ENCODE results near the gene ARHGEF28. TPM values are rescaled to one million over a fixed set of nuclear protein-coding genes. Genes with fewer than 3 reads are reported as not detected.

ARHGEF28 gene
- total RNA-seq, 1 donor from 2014 or later: 44.9 TPM

DNA sequence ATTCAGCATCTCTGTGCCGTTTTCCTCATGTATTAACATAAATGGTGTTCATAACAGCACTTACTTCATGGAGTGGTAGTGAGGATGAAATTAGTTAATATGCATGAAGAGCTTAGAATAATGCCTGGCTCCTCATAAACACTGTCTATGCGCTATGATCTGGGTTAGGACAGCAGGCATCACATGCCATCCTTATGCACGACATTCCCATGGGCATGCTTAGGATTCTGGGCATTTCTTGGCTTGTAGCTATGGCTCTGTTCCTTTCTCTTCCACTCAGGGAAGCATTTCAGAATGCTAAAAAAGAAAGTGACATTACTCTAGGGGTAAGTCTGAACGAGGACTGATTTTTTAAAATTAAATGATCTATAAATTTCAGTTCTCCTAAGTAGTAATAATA, 349.8 kb downstream of the ARHGEF28 start:
- H3K4me3 Mint-ChIP-seq (ENCODE audit: unreplicated experiment): no peak overlapping the region
- no peaks in the 10 kb centered on the region for H3K36me3 Mint-ChIP-seq (ENCODE audit: unreplicated experiment)
- no peak for DNase-seq (ENCODE audit: extremely low spot score, unreplicated experiment)
- H3K27me3 Mint-ChIP-seq (ENCODE audit: unreplicated experiment): no peaks in the 10 kb centered on the region
- TF ChIP-seq, protein P1, sequence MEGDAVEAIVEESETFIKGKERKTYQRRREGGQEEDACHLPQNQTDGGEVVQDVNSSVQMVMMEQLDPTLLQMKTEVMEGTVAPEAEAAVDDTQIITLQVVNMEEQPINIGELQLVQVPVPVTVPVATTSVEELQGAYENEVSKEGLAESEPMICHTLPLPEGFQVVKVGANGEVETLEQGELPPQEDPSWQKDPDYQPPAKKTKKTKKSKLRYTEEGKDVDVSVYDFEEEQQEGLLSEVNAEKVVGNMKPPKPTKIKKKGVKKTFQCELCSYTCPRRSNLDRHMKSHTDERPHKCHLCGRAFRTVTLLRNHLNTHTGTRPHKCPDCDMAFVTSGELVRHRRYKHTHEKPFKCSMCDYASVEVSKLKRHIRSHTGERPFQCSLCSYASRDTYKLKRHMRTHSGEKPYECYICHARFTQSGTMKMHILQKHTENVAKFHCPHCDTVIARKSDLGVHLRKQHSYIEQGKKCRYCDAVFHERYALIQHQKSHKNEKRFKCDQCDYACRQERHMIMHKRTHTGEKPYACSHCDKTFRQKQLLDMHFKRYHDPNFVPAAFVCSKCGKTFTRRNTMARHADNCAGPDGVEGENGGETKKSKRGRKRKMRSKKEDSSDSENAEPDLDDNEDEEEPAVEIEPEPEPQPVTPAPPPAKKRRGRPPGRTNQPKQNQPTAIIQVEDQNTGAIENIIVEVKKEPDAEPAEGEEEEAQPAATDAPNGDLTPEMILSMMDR (IDR thresholded peaks at IDR 0.05): no peak
- no peak overlapping the region for H3K27ac Mint-ChIP-seq (ENCODE audit: unreplicated experiment)
- H3K4me1 Mint-ChIP-seq (ENCODE audit: unreplicated experiment): no peaks in the 10 kb centered on the region
- H3K9me3 Mint-ChIP-seq (ENCODE audit: unreplicated experiment): no peaks in the 10 kb centered on the region

DNA sequence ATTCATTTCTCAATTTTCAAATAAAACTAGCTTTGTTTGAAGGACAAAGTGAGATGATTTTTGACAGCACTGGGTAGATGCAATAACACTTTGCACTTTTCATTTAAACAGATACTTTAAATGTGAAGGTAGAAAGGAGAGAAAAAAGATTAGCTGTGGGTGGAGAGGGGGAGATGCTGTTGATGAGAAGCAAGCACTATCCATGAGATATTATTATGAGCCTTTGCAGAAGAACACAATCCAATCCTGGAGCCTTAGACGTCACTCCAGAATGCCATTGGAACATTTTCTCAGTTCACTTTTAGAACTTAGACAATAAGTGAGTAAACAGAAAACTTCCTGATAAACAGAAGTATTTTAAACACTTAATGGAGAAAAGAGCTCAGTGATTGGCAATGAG, 351.1 kb downstream of the ARHGEF28 start:
- Mint-ChIP-seq H3K9me3 (ENCODE audit: unreplicated experiment) (no peaks in the 10 kb centered on the region), H3K27ac (ENCODE audit: unreplicated experiment) (no peak overlapping the region), H3K4me3 (ENCODE audit: unreplicated experiment) (no peak overlapping the region), H3K4me1 (ENCODE audit: unreplicated experiment) (no peaks in the 10 kb centered on the region), H3K27me3 (ENCODE audit: unreplicated experiment) (no peaks in the 10 kb centered on the region), H3K36me3 (ENCODE audit: unreplicated experiment) (no peaks in the 10 kb centered on the region)
- TF ChIP-seq, protein P1 (IDR thresholded peaks at IDR 0.05): no peak
- no peak for DNase-seq (ENCODE audit: extremely low spot score, unreplicated experiment)

DNA sequence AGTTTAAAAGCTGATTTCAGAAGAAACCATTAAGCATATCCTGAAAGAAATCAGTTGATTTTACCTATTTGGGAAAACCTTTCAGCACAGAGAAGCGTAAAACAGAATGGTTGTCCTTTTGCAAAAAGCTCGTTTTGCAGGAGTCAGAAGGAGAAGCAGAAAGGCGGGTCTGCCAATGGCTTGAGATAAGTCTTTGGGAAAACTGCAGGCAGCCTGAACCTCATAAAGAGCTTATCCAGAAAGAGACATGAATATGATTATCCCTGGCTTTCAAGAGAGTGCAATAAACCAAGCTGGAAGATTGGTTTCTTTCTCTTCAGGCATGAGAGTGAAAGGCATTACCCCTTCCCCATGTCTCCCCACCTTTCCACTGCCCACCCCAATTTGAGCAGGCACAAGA, 353.3 kb downstream of the ARHGEF28 start:
- no peak overlapping the region for H3K4me3 Mint-ChIP-seq (ENCODE audit: unreplicated experiment)
- no peaks in the 10 kb centered on the region for H3K9me3 Mint-ChIP-seq (ENCODE audit: unreplicated experiment)
- no peaks in the 10 kb centered on the region for H3K27me3 Mint-ChIP-seq (ENCODE audit: unreplicated experiment)
- TF ChIP-seq, protein P1 (IDR thresholded peaks at IDR 0.05): no peak
- DNase-seq (ENCODE audit: extremely low spot score, unreplicated experiment): no peak
- no peaks in the 10 kb centered on the region for H3K4me1 Mint-ChIP-seq (ENCODE audit: unreplicated experiment)
- H3K36me3 Mint-ChIP-seq (ENCODE audit: unreplicated experiment): no peaks in the 10 kb centered on the region
- no peak overlapping the region for H3K27ac Mint-ChIP-seq (ENCODE audit: unreplicated experiment)

DNA sequence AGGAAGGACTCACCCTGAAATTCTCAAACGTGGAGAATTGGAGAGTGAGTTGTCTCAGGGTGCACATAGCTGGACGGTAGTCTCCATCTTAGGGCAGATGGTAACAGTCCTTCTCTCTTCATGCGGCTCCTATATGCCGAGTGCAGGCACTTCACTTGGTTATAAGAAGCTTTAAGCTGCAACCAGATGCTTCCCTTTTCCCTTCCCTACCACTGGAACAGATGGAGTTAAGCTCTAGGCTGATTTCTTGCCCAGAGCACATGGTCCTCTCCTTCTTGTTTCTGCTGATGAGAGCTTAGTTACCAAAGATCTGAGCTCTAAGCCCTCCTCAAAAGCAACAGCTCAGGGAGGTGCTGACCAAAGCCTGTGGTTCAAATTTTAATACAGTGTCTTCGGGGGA, 355.7 kb downstream of the ARHGEF28 start:
- DNase-seq (ENCODE audit: extremely low spot score, unreplicated experiment): no peak
- Mint-ChIP-seq H3K27me3 (ENCODE audit: unreplicated experiment) (no peaks in the 10 kb centered on the region), H3K9me3 (ENCODE audit: unreplicated experiment) (no peaks in the 10 kb centered on the region), H3K27ac (ENCODE audit: unreplicated experiment) (no peak overlapping the region), H3K4me3 (ENCODE audit: unreplicated experiment) (no peak overlapping the region), H3K36me3 (ENCODE audit: unreplicated experiment) (no peaks in the 10 kb centered on the region), H3K4me1 (ENCODE audit: unreplicated experiment) (no peaks in the 10 kb centered on the region)
- TF ChIP-seq, protein P1 (IDR thresholded peaks at IDR 0.05): no peak

DNA sequence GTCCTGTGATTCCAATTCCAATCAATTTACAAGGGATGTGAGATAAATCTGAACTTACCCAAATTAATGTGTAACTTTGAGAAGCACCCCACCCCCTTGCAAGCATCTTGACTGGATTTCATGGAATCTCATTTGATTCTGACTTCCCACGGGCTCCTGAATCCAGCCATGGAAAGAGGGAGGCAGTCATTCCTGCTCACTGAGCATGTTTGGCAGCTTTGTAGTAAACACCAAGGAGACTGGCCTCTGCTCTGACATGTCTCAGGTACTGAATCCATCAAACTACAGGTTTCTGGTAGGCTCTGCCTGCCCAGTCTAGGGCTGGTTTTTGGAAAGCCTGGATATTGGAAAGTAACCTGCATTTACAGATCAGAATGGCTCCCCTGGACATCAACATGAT, 357.6 kb downstream of the ARHGEF28 start:
- Mint-ChIP-seq H3K27ac (ENCODE audit: unreplicated experiment) (no peak overlapping the region), H3K4me1 (ENCODE audit: unreplicated experiment) (no peaks in the 10 kb centered on the region), H3K4me3 (ENCODE audit: unreplicated experiment) (no peak overlapping the region), H3K27me3 (ENCODE audit: unreplicated experiment) (no peaks in the 10 kb centered on the region), H3K9me3 (ENCODE audit: unreplicated experiment) (no peaks in the 10 kb centered on the region), H3K36me3 (ENCODE audit: unreplicated experiment) (no peaks in the 10 kb centered on the region)
- TF ChIP-seq, protein P1 (IDR thresholded peaks at IDR 0.05): no peak
- no peak for DNase-seq (ENCODE audit: extremely low spot score, unreplicated experiment)

Measured in osteocyte (in vitro differentiated cells).